Measurements from ENCODE around the gene CLIC4.

CLIC4 gene

GRCh38 chr1:24826510-24826909 lies 81.3 kb downstream of the CLIC4 start:
- peak overlapping the region in 1 of 2 donors; percentile 56 for H3K27ac ChIP-seq
- H3K4me3 ChIP-seq, result no peak overlapping the region
- H3K4me1 ChIP-seq, result peaks cover 0 to 87% (median 49%) of the 10 kb centered on the region in 4 donors
- H3K36me3 ChIP-seq, result peaks cover 0 to 4% (median 0%) of the 10 kb centered on the region in 3 donors
- no peaks in the 10 kb centered on the region for H3K27me3 ChIP-seq
- no peak for DNase-seq
- intact Hi-C loops (cut with DNase I; ENCODE audit: low total_unique reads), result loop anchor here (5.0 kb wide), 1 partner anchor 89 kb away; no protein-coding TSS in a partner anchor
- H3K9me3 ChIP-seq, result no peaks in the 10 kb centered on the region
- TF ChIP-seq CTCF (IDR thresholded peaks at IDR 0.05), result no peak

DNA sequence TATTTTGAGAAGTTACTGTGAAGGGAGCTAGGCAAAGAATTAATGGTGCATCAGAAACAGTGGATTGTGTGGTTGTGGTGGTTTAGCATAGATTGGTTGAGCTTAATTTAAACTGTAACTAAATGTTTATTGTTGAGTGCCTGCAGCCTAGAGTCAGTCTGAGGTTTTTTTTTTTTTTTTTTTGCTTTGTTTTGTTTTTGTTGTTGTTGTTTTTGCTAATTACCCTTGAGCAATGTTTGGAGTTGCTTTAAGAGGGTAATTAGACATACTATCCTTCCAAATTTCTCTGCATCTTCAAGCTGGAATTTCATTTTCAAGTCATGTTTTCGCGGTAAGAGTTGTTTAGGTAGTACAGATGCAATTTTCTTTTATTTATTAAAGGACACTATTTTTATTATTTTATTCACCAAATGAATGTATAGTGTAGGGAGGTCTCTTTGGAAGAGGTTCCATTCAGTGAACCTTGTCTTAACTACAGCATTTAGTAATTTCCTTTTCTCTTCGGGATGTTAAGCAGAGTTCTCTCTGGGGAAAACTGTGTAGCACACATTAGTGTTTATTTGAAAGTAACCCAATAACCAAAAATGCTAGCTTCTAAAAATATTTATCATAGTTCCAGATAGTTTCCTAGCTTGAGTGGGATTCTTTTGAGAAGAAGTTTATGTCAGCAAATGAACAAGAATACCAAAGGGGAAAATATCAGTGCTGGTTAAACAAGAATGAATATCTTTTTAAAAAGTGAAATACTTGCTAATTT lies 82.3 kb downstream of the CLIC4 start:
- peaks cover 0 to 91% (median 48%) of the 10 kb centered on the region in 4 donors for H3K4me1 ChIP-seq
- no peak overlapping the region for H3K4me3 ChIP-seq
- DNase-seq, result no peak
- peak overlapping the region; percentile 56 for H3K27ac ChIP-seq
- peaks cover 0 to 4% (median 0%) of the 10 kb centered on the region in 3 donors for H3K36me3 ChIP-seq
- no peak for TF ChIP-seq CTCF (IDR thresholded peaks at IDR 0.05)
- H3K9me3 ChIP-seq, result no peaks in the 10 kb centered on the region
- intact Hi-C loops (cut with DNase I; ENCODE audit: low total_unique reads), result loop anchor here (2.0 to 5.0 kb wide), 2 partner anchors 90 to 137 kb away; no protein-coding TSS in a partner anchor
- no peaks in the 10 kb centered on the region for H3K27me3 ChIP-seq

GRCh38 chr1:24828183-24828886 lies 83.1 kb downstream of the CLIC4 start:
- H3K27me3 ChIP-seq, result no peaks in the 10 kb centered on the region
- intact Hi-C loops (cut with DNase I; ENCODE audit: low total_unique reads), result loop anchor here (2.0 to 5.0 kb wide), 2 partner anchors 91 to 138 kb away; no protein-coding TSS in a partner anchor
- TF ChIP-seq CTCF (IDR thresholded peaks at IDR 0.05), result no peak
- DNase-seq, result no peak
- H3K9me3 ChIP-seq, result no peaks in the 10 kb centered on the region
- peak overlapping the region; percentile 56 for H3K27ac ChIP-seq
- H3K4me1 ChIP-seq, result peaks cover 0 to 83% (median 40%) of the 10 kb centered on the region in 4 donors
- no peak overlapping the region for H3K4me3 ChIP-seq
- peaks cover 0 to 4% (median 0%) of the 10 kb centered on the region in 3 donors for H3K36me3 ChIP-seq

DNA sequence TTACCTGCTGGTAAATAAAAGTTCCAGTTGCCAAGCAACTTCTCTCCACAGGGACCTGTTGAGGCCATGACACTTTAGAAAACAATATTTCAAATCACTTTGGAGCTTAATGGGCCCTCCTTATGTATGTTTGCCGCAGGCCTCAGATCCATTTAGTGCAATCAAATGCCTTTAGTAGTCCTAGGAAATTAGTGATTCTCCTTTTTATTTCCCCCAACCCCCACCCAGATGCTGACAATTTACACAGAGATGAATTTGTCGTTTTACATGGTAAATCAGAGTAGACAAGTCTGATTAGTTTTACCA lies 83.6 kb downstream of the CLIC4 start:
- Histone ChIP-seq H3K4me1 (peaks cover 0 to 80% (median 36%) of the 10 kb centered on the region in 4 donors), H3K36me3 (peaks cover 0 to 4% (median 0%) of the 10 kb centered on the region in 3 donors), H3K4me3 (no peak overlapping the region), H3K27ac (peak overlapping the region; percentile 56), H3K9me3 (no peaks in the 10 kb centered on the region), H3K27me3 (no peaks in the 10 kb centered on the region)
- intact Hi-C loops (cut with DNase I; ENCODE audit: low total_unique reads), result loop anchor here (2.0 to 5.0 kb wide), 2 partner anchors 92 to 138 kb away; no protein-coding TSS in a partner anchor
- TF ChIP-seq CTCF (IDR thresholded peaks at IDR 0.05), result no peak
- no peak for DNase-seq

GRCh38 chr1:24830680-24831272 lies 85.5 kb downstream of the CLIC4 start:
- no peaks in the 10 kb centered on the region for H3K9me3 ChIP-seq
- H3K4me3 ChIP-seq, result no peak overlapping the region
- no peaks in the 10 kb centered on the region for H3K27me3 ChIP-seq
- TF ChIP-seq CTCF (IDR thresholded peaks at IDR 0.05), result peak; percentile 80 to 83
- H3K4me1 ChIP-seq, result peaks cover 0 to 68% (median 31%) of the 10 kb centered on the region in 4 donors
- H3K27ac ChIP-seq, result peak overlapping the region; percentile 56
- intact Hi-C loops (cut with DNase I; ENCODE audit: low total_unique reads), result no loop called here
- DNase-seq, result no peak
- peaks cover 0 to 4% (median 0%) of the 10 kb centered on the region in 3 donors for H3K36me3 ChIP-seq

Data from tibial artery (tissue), 4 donors.